ENCODE data around the gene NT5DC3. TPM values are rescaled to one million over a fixed set of nuclear protein-coding genes. Genes with fewer than 3 reads are reported as not detected.

NT5DC3 gene
- total RNA-seq, 1 donor from 2014 or later: 9.1 TPM

GRCh38 chr12:103751171-103751570 lies 89.9 kb downstream of the NT5DC3 start:
- TF ChIP-seq CTCF (IDR thresholded peaks at IDR 0.05; ENCODE audit: unreplicated experiment): no peak
- Mint-ChIP-seq H3K27ac (no peak overlapping the region), H3K4me1 (no peaks in the 10 kb centered on the region), H3K4me3 (no peak overlapping the region), H3K36me3 (no peaks in the 10 kb centered on the region), H3K9me3 (no peaks in the 10 kb centered on the region), H3K27me3 (ENCODE audit: low read depth) (peaks cover 5% of the 10 kb centered on the region)
- no peak for DNase-seq (ENCODE audit: low spot score in 2 of 2, unreplicated experiment in 2 of 2)

GRCh38 chr12:103748875-103749274 lies 92.2 kb downstream of the NT5DC3 start:
- Mint-ChIP-seq H3K36me3 (no peaks in the 10 kb centered on the region), H3K27ac (no peak overlapping the region), H3K27me3 (ENCODE audit: low read depth) (peaks cover 5% of the 10 kb centered on the region), H3K4me1 (no peaks in the 10 kb centered on the region), H3K9me3 (no peaks in the 10 kb centered on the region), H3K4me3 (no peak overlapping the region)
- no peak for TF ChIP-seq CTCF (IDR thresholded peaks at IDR 0.05; ENCODE audit: unreplicated experiment)
- no peak for DNase-seq (ENCODE audit: low spot score in 2 of 2, unreplicated experiment in 2 of 2)

GRCh38 chr12:103748002-103748401 lies 93.0 kb downstream of the NT5DC3 start:
- H3K27me3 Mint-ChIP-seq (ENCODE audit: low read depth): peaks cover 4% of the 10 kb centered on the region
- DNase-seq (ENCODE audit: low spot score in 2 of 2, unreplicated experiment in 2 of 2): no peak
- no peak overlapping the region for H3K4me3 Mint-ChIP-seq
- no peak for TF ChIP-seq CTCF (IDR thresholded peaks at IDR 0.05; ENCODE audit: unreplicated experiment)
- no peaks in the 10 kb centered on the region for H3K36me3 Mint-ChIP-seq
- no peak overlapping the region for H3K27ac Mint-ChIP-seq
- no peaks in the 10 kb centered on the region for H3K4me1 Mint-ChIP-seq
- no peaks in the 10 kb centered on the region for H3K9me3 Mint-ChIP-seq

- TF ChIP-seq CTCF (IDR thresholded peaks at IDR 0.05; ENCODE audit: unreplicated experiment): no peak
- H3K9me3 Mint-ChIP-seq: no peaks in the 10 kb centered on the region
- no peak overlapping the region for H3K27ac Mint-ChIP-seq
- H3K4me1 Mint-ChIP-seq: no peaks in the 10 kb centered on the region
- no peaks in the 10 kb centered on the region for H3K36me3 Mint-ChIP-seq
- peaks cover 12% of the 10 kb centered on the region for H3K27me3 Mint-ChIP-seq (ENCODE audit: low read depth)
- no peak for DNase-seq (ENCODE audit: low spot score in 2 of 2, unreplicated experiment in 2 of 2)
- H3K4me3 Mint-ChIP-seq: no peak overlapping the region
Observed at GRCh38 chr12:103745962-103746361, 95.1 kb downstream of the NT5DC3 start.

- no peaks in the 10 kb centered on the region for H3K9me3 Mint-ChIP-seq
- H3K4me3 Mint-ChIP-seq: no peak overlapping the region
- H3K4me1 Mint-ChIP-seq: no peaks in the 10 kb centered on the region
- no peaks in the 10 kb centered on the region for H3K36me3 Mint-ChIP-seq
- peaks cover 19% of the 10 kb centered on the region for H3K27me3 Mint-ChIP-seq (ENCODE audit: low read depth)
- TF ChIP-seq CTCF (IDR thresholded peaks at IDR 0.05; ENCODE audit: unreplicated experiment): no peak
- no peak for DNase-seq (ENCODE audit: low spot score in 2 of 2, unreplicated experiment in 2 of 2)
- no peak overlapping the region for H3K27ac Mint-ChIP-seq
Observed at GRCh38 chr12:103743788-103744187, 97.2 kb downstream of the NT5DC3 start.

- Mint-ChIP-seq H3K4me1 (no peaks in the 10 kb centered on the region), H3K36me3 (no peaks in the 10 kb centered on the region), H3K4me3 (no peak overlapping the region), H3K27me3 (ENCODE audit: low read depth) (peaks cover 26% of the 10 kb centered on the region), H3K27ac (no peak overlapping the region), H3K9me3 (no peaks in the 10 kb centered on the region)
- no peak for DNase-seq (ENCODE audit: low spot score in 2 of 2, unreplicated experiment in 2 of 2)
- TF ChIP-seq CTCF (IDR thresholded peaks at IDR 0.05; ENCODE audit: unreplicated experiment): no peak
Observed at GRCh38 chr12:103742349-103742932, 98.6 kb downstream of the NT5DC3 start.

All from mesothelial cell of epicardium (in vitro differentiated cells).